ENCODE measurements around the gene ADISSP.
A peak's percentile ranks its signal among the peaks of the same experiment; 100 is the strongest.
"Not testable (repeated sequence)": the region's sequence is repeated elsewhere in the genome, so short reads cannot be mapped to it uniquely, and the experiment has no call there.

The ADISSP gene

DNA sequence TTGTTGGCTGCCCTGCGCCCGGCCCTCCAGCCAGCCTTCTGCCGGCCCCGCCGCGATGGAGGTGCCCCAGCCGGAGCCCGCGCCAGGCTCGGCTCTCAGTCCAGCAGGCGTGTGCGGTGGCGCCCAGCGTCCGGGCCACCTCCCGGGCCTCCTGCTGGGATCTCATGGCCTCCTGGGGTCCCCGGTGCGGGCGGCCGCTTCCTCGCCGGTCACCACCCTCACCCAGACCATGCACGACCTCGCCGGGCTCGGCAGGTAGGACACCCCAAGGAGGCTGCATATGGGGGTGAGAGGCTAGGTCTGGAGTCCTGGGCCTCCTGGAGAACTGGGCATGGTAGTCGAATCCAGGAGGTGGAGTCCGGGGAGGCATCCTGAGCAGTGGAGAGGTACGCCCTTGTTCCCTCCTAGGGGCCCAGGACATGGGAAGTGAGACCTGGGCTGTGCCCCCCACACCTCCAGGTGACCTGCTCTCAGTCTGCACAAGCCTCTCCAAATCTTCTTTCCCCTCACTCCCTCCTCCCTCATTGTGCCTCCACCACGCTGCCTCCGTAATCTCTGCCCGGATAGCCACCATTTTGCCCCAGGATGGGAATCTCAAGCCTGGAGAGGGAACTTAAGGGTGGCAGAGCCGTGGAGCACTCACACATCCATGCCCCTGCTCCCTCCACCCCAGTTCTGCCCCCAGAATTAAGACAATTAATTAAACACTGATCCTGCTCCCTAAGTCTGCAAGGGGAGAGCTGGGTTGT, 29.1 kb upstream of the ADISSP start:
- TF ChIP-seq EZH2phosphoT487 (conservative IDR thresholded peaks at IDR 0.05; ENCODE audit: low read length): no peak
- TF ChIP-seq, protein P1, sequence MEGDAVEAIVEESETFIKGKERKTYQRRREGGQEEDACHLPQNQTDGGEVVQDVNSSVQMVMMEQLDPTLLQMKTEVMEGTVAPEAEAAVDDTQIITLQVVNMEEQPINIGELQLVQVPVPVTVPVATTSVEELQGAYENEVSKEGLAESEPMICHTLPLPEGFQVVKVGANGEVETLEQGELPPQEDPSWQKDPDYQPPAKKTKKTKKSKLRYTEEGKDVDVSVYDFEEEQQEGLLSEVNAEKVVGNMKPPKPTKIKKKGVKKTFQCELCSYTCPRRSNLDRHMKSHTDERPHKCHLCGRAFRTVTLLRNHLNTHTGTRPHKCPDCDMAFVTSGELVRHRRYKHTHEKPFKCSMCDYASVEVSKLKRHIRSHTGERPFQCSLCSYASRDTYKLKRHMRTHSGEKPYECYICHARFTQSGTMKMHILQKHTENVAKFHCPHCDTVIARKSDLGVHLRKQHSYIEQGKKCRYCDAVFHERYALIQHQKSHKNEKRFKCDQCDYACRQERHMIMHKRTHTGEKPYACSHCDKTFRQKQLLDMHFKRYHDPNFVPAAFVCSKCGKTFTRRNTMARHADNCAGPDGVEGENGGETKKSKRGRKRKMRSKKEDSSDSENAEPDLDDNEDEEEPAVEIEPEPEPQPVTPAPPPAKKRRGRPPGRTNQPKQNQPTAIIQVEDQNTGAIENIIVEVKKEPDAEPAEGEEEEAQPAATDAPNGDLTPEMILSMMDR (IDR thresholded peaks at IDR 0.05; ENCODE audit: insufficient read depth, low read length, poor library complexity, severe bottlenecking): no peak
- Histone ChIP-seq H3K9me3 (ENCODE audit: insufficient read depth, low read length) (no peaks in the 10 kb centered on the region), H3F3A (ENCODE audit: insufficient read depth) (no peaks in the 10 kb centered on the region), H3K27me3 (ENCODE audit: low read length) (no peaks in the 10 kb centered on the region), H3K79me2 (ENCODE audit: insufficient read depth, low read length) (peaks cover 12% of the 10 kb centered on the region), H2AFZ (ENCODE audit: low read depth, low read length, severe bottlenecking) (no peak overlapping the region), H3K9me2 (replicated peaks; ENCODE audit: insufficient read depth, low read length) (no peaks in the 10 kb centered on the region), H3K4me3 (ENCODE audit: insufficient read depth, low read length, poor library complexity, severe bottlenecking) (peak overlapping the region; percentile 72), H3K36me3 (ENCODE audit: low read length) (no peaks in the 10 kb centered on the region), H3K9ac (ENCODE audit: low read length) (peak overlapping the region; percentile 80), H3K4me2 (ENCODE audit: low read depth, low read length, poor library complexity, severe bottlenecking) (peak overlapping the region; percentile 92), H3K27ac (ENCODE audit: low read depth, low read length) (peak overlapping the region; percentile 50), H4K20me1 (ENCODE audit: low read depth, low read length) (no peaks in the 10 kb centered on the region)

DNA sequence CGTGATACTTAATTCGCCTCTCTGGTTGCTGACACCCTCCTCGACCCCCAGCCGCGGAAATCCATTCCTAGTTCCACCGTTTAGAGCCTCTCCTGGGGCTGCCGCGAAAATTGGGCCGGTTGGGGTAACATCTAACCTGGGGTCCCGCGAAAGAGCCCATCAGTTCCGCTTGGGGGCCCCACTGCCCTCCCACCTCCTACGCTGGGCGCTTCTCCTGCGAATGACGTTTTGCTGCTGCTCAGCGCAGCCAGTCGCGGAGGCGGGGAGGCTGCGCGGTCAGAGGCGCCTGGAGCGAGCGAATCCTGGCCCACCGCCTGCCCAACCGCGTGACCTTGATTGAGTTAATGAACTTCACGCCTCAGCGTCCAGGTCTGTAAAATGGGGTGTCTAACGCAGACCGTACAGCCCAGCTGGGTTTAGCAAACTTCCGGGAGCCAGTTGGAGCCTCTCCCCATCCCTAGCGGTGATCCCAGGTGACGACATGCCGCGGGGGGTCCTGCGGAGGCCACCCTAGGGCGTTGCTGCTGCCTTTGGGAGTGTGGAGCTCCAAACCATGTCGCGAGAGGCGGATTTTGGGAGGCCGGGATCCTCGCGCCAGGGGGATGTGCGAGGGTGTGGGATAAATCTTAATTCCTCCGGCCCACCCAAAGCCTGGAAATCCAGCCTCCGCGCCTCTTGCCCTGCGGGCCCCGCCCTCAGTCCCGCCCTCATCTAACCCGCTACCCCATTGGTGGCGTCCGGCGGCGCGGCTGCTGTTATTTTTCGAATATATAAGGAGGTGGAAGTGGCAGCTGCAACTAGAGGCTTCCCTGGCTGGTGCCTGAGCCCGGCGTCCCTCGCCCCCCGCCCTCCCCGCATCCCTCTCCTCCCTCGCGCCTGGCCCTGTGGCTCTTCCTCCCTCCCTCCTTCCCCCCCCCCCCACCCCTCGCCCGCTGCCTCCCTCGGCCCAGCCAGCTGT, 28.2 kb upstream of the ADISSP start, which contains the start of gene CDC25B:
TSS of gene CDC25B (plus strand) at position 800 of the 958 bp plus-strand sequence. CDS start 222 bp downstream, outside the sequence.
- Histone ChIP-seq H2AFZ (ENCODE audit: low read depth, low read length, severe bottlenecking) (peak within 1 kb of the TSS; percentile 95), H3K9me2 (replicated peaks; ENCODE audit: insufficient read depth, low read length) (no peaks in the 10 kb centered on the region), H3K4me3 (ENCODE audit: insufficient read depth, low read length, poor library complexity, severe bottlenecking) (peak within 1 kb of the TSS; percentile 72), H3K27ac (ENCODE audit: low read depth, low read length) (peak within 1 kb of the TSS; percentile 88), H4K20me1 (ENCODE audit: low read depth, low read length) (no peaks in the 10 kb centered on the region), H3K9ac (ENCODE audit: low read length) (peak within 1 kb of the TSS; percentile 80), H3K79me2 (ENCODE audit: insufficient read depth, low read length) (peaks cover 12% of the 10 kb centered on the region), H3K4me2 (ENCODE audit: low read depth, low read length, poor library complexity, severe bottlenecking) (peak within 1 kb of the TSS; percentile 92), H3K36me3 (ENCODE audit: low read length) (no peaks in the 10 kb centered on the region), H3F3A (ENCODE audit: insufficient read depth) (no peaks in the 10 kb centered on the region), H3K27me3 (ENCODE audit: low read length) (no peaks in the 10 kb centered on the region), H3K9me3 (ENCODE audit: insufficient read depth, low read length) (no peaks in the 10 kb centered on the region)
- TF ChIP-seq, protein P1 (IDR thresholded peaks at IDR 0.05; ENCODE audit: insufficient read depth, low read length, poor library complexity, severe bottlenecking): no peak
- no peak for TF ChIP-seq EZH2phosphoT487 (conservative IDR thresholded peaks at IDR 0.05; ENCODE audit: low read length)

GRCh38 chr20:3794701-3795420, 27.3 kb upstream of the ADISSP start:
- Histone ChIP-seq H3K4me2 (ENCODE audit: low read depth, low read length, poor library complexity, severe bottlenecking) (peak overlapping the region; percentile 84), H3K4me3 (ENCODE audit: insufficient read depth, low read length, poor library complexity, severe bottlenecking) (peak overlapping the region; percentile 63), H3K36me3 (ENCODE audit: low read length) (no peaks in the 10 kb centered on the region), H3K27me3 (ENCODE audit: low read length) (no peaks in the 10 kb centered on the region), H3K9me3 (ENCODE audit: insufficient read depth, low read length) (no peaks in the 10 kb centered on the region), H4K20me1 (ENCODE audit: low read depth, low read length) (no peaks in the 10 kb centered on the region), H3K79me2 (ENCODE audit: insufficient read depth, low read length) (peaks cover 12% of the 10 kb centered on the region), H3K9ac (ENCODE audit: low read length) (peak overlapping the region; percentile 80), H2AFZ (ENCODE audit: low read depth, low read length, severe bottlenecking) (peak overlapping the region; percentile 95), H3K9me2 (replicated peaks; ENCODE audit: insufficient read depth, low read length) (no peaks in the 10 kb centered on the region), H3K27ac (ENCODE audit: low read depth, low read length) (peak overlapping the region; percentile 88), H3F3A (ENCODE audit: insufficient read depth) (no peaks in the 10 kb centered on the region)
- TF ChIP-seq, protein P1 (IDR thresholded peaks at IDR 0.05; ENCODE audit: insufficient read depth, low read length, poor library complexity, severe bottlenecking): no peak
- TF ChIP-seq EZH2phosphoT487 (conservative IDR thresholded peaks at IDR 0.05; ENCODE audit: low read length): no peak

DNA sequence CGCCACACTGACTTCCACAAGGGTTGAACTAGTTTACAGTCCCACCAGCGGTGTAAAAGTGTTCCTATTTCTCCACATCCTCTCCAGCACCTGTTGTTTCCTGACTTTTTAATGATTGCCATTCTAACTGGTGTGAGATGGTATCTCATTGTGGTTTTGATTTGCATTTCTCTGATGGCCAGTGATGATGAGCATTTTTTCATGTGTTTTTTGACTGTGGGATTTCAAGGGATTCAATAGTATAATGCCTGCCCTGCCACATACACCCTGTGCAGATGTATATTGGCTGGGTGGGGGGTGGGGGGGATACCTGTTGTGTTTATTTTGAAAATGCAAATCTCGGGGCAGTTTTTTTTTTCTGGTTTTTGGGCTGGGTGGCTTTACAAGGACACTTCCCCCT, 26.6 kb upstream of the ADISSP start:
- not testable (repeated sequence) for H3K36me3 ChIP-seq (ENCODE audit: low read length); H3K9ac ChIP-seq (ENCODE audit: low read length); H3K4me2 ChIP-seq (ENCODE audit: low read depth, low read length, poor library complexity, severe bottlenecking); H2AFZ ChIP-seq (ENCODE audit: low read depth, low read length, severe bottlenecking); H4K20me1 ChIP-seq (ENCODE audit: low read depth, low read length); H3K27me3 ChIP-seq (ENCODE audit: low read length); H3K9me3 ChIP-seq (ENCODE audit: insufficient read depth, low read length); H3F3A ChIP-seq (ENCODE audit: insufficient read depth); H3K27ac ChIP-seq (ENCODE audit: low read depth, low read length); H3K4me3 ChIP-seq (ENCODE audit: insufficient read depth, low read length, poor library complexity, severe bottlenecking); H3K9me2 ChIP-seq (replicated peaks; ENCODE audit: insufficient read depth, low read length)
- H3K79me2 ChIP-seq (ENCODE audit: insufficient read depth, low read length): peaks cover 12% of the 10 kb centered on the region

DNA sequence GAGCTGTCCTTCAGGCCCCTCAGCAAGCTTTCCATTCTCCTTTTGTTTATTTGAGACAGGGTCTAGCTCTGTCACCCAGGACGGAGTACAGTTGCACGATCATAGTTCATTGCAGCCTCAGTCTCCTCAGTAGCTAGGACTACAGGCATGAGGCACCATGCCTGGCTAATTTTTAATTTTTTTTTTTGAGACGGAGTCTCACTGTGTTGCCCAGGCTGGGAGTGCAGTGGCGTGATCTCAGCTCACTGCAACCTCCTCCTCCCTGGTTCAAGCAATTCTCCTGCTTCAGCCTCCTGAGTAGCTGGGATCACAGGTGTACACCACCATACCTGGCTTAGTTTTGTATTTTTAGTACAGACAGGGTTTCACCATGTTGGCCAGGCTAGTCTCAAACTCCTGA, 21.6 kb upstream of the ADISSP start:
- not testable (repeated sequence) for H3K9me2 ChIP-seq (replicated peaks; ENCODE audit: insufficient read depth, low read length); H3F3A ChIP-seq (ENCODE audit: insufficient read depth); H3K4me3 ChIP-seq (ENCODE audit: insufficient read depth, low read length, poor library complexity, severe bottlenecking); H3K79me2 ChIP-seq (ENCODE audit: insufficient read depth, low read length); H4K20me1 ChIP-seq (ENCODE audit: low read depth, low read length); H3K9ac ChIP-seq (ENCODE audit: low read length); H3K36me3 ChIP-seq (ENCODE audit: low read length); H3K27ac ChIP-seq (ENCODE audit: low read depth, low read length); H3K27me3 ChIP-seq (ENCODE audit: low read length); H3K4me2 ChIP-seq (ENCODE audit: low read depth, low read length, poor library complexity, severe bottlenecking); H3K9me3 ChIP-seq (ENCODE audit: insufficient read depth, low read length); H2AFZ ChIP-seq (ENCODE audit: low read depth, low read length, severe bottlenecking)

Data from SU-DHL-6 (cell line).